WTC11 (cell line): ENCODE results near the gene IRF2. TPM values are rescaled to one million over a fixed set of nuclear protein-coding genes. Genes with fewer than 3 reads are reported as not detected.
A peak's percentile ranks its signal among the peaks of the same experiment; 100 is the strongest.

ENCODE experiments used
- ATAC-seq: fragments of 200-7000 bp; cut with Tn5 transposase; 2 replicates; pipeline ENCODE4 v1.10.0; 2021; ENCODE audit warnings: mild to moderate bottlenecking, moderate library complexity
- CTCF ChIA-PET: fragments of 300-600 bp; sonication (Branson Sonifier 250); formaldehyde crosslinking; loops from one replicate; lab custom pipeline; 2021; ENCODE audit warnings: antibody characterized with exemption; lab: Charles Lee
- POLR2A ChIA-PET: fragments of 350-600 bp; sonication (Branson Sonifier 250); formaldehyde crosslinking; loops from one replicate; lab custom pipeline; 2021; ENCODE audit warnings: antibody characterized with exemption; lab: Charles Lee
- DNase-seq: peaks from one replicate; pipeline ENCODE4 v3.0.0; 2021; ENCODE audit warnings: low spot score
- H3K27ac Mint-ChIP-seq: 2 replicates; pipeline ENCODE4 v1.8.0; 2021; ENCODE audit warnings: mixed read lengths
- H3K27me3 Mint-ChIP-seq: 2 replicates; pipeline ENCODE4 v1.8.0; 2021; ENCODE audit warnings: low read depth, mild to moderate bottlenecking, moderate library complexity, mixed read lengths
- H3K36me3 Mint-ChIP-seq: 2 replicates; pipeline ENCODE4 v1.8.0; 2021; ENCODE audit warnings: mixed read lengths
- H3K4me1 Mint-ChIP-seq: 2 replicates; pipeline ENCODE4 v1.8.0; 2022; ENCODE audit warnings: mixed read lengths
- H3K4me3 Mint-ChIP-seq: 2 replicates; pipeline ENCODE4 v1.8.0; 2021; ENCODE audit warnings: mild to moderate bottlenecking, moderate library complexity, mixed read lengths
- H3K9me3 Mint-ChIP-seq: 2 replicates; pipeline ENCODE4 v1.8.0; 2021; ENCODE audit warnings: mixed read lengths
- CBFB ChIP-seq: sonication (generic); formaldehyde crosslinking; IDR thresholded peaks from 2 replicates; pipeline ENCODE4 v1.8.1; 2022; ENCODE audit warnings: mild to moderate bottlenecking, low read depth, missing genetic modification reagents
- CREB1 ChIP-seq: sonication (generic); formaldehyde crosslinking; IDR thresholded peaks from 2 replicates; pipeline ENCODE4 v1.8.0; 2023; ENCODE audit warnings: mild to moderate bottlenecking, missing genetic modification reagents
- EMX1 ChIP-seq: fragments of 250-450 bp; sonication (Bioruptor Pico); IDR thresholded peaks from 2 replicates; pipeline ENCODE4 v1.8.0; 2021; ENCODE audit warnings: mild to moderate bottlenecking
- FOXK1 ChIP-seq: sonication (generic); formaldehyde crosslinking; IDR thresholded peaks from 2 replicates; pipeline ENCODE4 v1.8.0; 2022; ENCODE audit warnings: mild to moderate bottlenecking, moderate library complexity, missing genetic modification reagents
- JUN ChIP-seq: sonication (generic); formaldehyde crosslinking; IDR thresholded peaks from 2 replicates; pipeline ENCODE4 v1.8.0; 2023; ENCODE audit warnings: mild to moderate bottlenecking, missing genetic modification reagents
- NFATC4 ChIP-seq: fragments of 250-450 bp; sonication (Bioruptor Pico); IDR thresholded peaks from 2 replicates; pipeline ENCODE4 v1.9.0; 2021; ENCODE audit warnings: mild to moderate bottlenecking
- NFE2L1 ChIP-seq: sonication (generic); formaldehyde crosslinking; IDR thresholded peaks from 2 replicates; pipeline ENCODE4 v1.8.1; 2023; ENCODE audit warnings: missing genetic modification reagents
- NR3C1 ChIP-seq: sonication (generic); formaldehyde crosslinking; conservative IDR thresholded peaks from 2 replicates; pipeline ENCODE4 v1.8.1; 2023; ENCODE audit warnings: low read depth, mild to moderate bottlenecking, missing genetic modification reagents
- TEAD4 ChIP-seq: sonication (generic); formaldehyde crosslinking; IDR thresholded peaks from 2 replicates; pipeline ENCODE4 v1.8.0; 2022; ENCODE audit warnings: mild to moderate bottlenecking, missing genetic modification reagents
- ZNF138 ChIP-seq: sonication (generic); formaldehyde crosslinking; conservative IDR thresholded peaks from 2 replicates; pipeline ENCODE4 v1.8.1; 2022; ENCODE audit warnings: mild to moderate bottlenecking, moderate library complexity, missing genetic modification reagents
- total RNA-seq: library from RNA; stranded (reverse); gene quantifications from 3 replicates; pipeline ENCODE4 v1.2.3, GENCODE V29; 2021
- TF ChIP-seq, protein P1 (sequence below): sonication (generic); formaldehyde crosslinking; conservative IDR thresholded peaks from 2 replicates; pipeline ENCODE4 v1.8.1; 2023; ENCODE audit warnings: mild to moderate bottlenecking, low read depth, missing genetic modification reagents, moderate library complexity
- TF ChIP-seq, protein P2 (sequence below): sonication (generic); formaldehyde crosslinking; IDR thresholded peaks from 2 replicates; pipeline ENCODE4 v1.8.1; 2023; ENCODE audit warnings: mild to moderate bottlenecking, moderate library complexity, missing genetic modification reagents
- TF ChIP-seq, protein P3 (sequence below): sonication (generic); formaldehyde crosslinking; IDR thresholded peaks from 2 replicates; pipeline ENCODE4 v1.8.1; 2022; ENCODE audit warnings: missing genetic modification reagents, borderline replicate concordance
- TF ChIP-seq, protein P4 (sequence below): sonication (generic); formaldehyde crosslinking; IDR thresholded peaks from 2 replicates; pipeline ENCODE4 v1.8.0; 2022; ENCODE audit warnings: mild to moderate bottlenecking, missing genetic modification reagents

The IRF2 gene
- total RNA-seq, 1 experiment from 2014 or later, result 11.8 TPM

DNA sequence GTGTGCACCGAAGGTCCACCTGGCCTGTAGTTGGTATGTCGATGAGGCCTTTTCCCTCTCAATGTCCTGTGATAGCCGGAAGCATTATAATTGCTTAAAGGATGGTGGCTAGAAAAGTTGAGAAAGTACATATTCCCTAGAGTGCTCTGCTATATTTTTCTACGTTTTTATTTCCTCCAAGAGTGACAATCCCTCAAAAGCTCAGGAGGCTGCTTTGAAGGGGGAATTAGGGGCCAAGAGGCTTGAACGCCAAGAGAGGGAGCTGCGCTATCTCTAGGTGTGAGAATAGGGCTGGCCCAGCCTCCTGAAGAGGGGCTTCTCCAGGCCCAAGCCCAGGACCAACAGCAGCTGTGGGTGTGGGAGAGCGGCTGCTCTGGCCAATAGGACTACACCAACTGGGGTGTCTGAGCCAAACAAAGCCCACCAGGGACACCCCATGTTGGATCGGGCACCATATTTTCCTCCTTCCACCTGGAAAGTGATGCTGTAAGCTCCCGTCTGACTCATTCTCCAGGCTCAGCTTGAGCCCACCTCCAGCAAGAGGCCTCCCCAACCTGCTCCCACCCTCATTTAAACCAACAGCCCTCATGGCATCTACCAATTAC lies 124.0 kb downstream of the IRF2 start:
- H3K36me3 Mint-ChIP-seq, result 0 out of 2 replicates have a peak, but pooled peaks cover 4% of the 10 kb centered on the region
- TF ChIP-seq, protein P1, sequence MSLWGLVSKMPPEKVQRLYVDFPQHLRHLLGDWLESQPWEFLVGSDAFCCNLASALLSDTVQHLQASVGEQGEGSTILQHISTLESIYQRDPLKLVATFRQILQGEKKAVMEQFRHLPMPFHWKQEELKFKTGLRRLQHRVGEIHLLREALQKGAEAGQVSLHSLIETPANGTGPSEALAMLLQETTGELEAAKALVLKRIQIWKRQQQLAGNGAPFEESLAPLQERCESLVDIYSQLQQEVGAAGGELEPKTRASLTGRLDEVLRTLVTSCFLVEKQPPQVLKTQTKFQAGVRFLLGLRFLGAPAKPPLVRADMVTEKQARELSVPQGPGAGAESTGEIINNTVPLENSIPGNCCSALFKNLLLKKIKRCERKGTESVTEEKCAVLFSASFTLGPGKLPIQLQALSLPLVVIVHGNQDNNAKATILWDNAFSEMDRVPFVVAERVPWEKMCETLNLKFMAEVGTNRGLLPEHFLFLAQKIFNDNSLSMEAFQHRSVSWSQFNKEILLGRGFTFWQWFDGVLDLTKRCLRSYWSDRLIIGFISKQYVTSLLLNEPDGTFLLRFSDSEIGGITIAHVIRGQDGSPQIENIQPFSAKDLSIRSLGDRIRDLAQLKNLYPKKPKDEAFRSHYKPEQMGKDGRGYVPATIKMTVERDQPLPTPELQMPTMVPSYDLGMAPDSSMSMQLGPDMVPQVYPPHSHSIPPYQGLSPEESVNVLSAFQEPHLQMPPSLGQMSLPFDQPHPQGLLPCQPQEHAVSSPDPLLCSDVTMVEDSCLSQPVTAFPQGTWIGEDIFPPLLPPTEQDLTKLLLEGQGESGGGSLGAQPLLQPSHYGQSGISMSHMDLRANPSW (CRISPR knock-in tag), result no peak
- TF ChIP-seq, protein P2, sequence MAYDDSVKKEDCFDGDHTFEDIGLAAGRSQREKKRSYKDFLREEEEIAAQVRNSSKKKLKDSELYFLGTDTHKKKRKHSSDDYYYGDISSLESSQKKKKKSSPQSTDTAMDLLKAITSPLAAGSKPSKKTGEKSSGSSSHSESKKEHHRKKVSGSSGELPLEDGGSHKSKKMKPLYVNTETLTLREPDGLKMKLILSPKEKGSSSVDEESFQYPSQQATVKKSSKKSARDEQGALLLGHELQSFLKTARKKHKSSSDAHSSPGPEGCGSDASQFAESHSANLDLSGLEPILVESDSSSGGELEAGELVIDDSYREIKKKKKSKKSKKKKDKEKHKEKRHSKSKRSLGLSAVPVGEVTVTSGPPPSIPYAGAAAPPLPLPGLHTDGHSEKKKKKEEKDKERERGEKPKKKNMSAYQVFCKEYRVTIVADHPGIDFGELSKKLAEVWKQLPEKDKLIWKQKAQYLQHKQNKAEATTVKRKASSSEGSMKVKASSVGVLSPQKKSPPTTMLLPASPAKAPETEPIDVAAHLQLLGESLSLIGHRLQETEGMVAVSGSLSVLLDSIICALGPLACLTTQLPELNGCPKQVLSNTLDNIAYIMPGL, result no peak
- no peak for TF ChIP-seq CREB1 (CRISPR knock-in tag)
- no peak for TF ChIP-seq EMX1
- no peak for TF ChIP-seq CBFB
- TF ChIP-seq ZNF138 (CRISPR knock-in tag), result no peak
- TF ChIP-seq NR3C1 (CRISPR knock-in tag), result no peak
- no peak for TF ChIP-seq TEAD4 (CRISPR knock-in tag)
- TF ChIP-seq NFE2L1 (CRISPR knock-in tag), result no peak
- TF ChIP-seq, protein P3, sequence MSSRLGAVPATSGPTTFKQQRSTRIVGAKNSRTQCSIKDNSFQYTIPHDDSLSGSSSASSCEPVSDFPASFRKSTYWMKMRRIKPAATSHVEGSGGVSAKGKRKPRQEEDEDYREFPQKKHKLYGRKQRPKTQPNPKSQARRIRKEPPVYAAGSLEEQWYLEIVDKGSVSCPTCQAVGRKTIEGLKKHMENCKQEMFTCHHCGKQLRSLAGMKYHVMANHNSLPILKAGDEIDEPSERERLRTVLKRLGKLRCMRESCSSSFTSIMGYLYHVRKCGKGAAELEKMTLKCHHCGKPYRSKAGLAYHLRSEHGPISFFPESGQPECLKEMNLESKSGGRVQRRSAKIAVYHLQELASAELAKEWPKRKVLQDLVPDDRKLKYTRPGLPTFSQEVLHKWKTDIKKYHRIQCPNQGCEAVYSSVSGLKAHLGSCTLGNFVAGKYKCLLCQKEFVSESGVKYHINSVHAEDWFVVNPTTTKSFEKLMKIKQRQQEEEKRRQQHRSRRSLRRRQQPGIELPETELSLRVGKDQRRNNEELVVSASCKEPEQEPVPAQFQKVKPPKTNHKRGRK, result no peak
- no peak for TF ChIP-seq JUN
- ChIA-PET CTCF (interaction anchor here (0.9 kb wide), 1 partner anchor 40 kb away, joined by 5 read pairs; no protein-coding TSS in a partner anchor), POLR2A (no interaction called here)
- H3K27me3 Mint-ChIP-seq, result peaks cover 3% of the 10 kb centered on the region; the same call in 1 of the 2 replicates
- no peak for ATAC-seq
- no peak for DNase-seq
- H3K9me3 Mint-ChIP-seq, result peaks cover 16% of the 10 kb centered on the region
- H3K27ac Mint-ChIP-seq, result no peak overlapping the region
- H3K4me1 Mint-ChIP-seq, result peaks cover 33% of the 10 kb centered on the region
- H3K4me3 Mint-ChIP-seq, result no peak overlapping the region

DNA sequence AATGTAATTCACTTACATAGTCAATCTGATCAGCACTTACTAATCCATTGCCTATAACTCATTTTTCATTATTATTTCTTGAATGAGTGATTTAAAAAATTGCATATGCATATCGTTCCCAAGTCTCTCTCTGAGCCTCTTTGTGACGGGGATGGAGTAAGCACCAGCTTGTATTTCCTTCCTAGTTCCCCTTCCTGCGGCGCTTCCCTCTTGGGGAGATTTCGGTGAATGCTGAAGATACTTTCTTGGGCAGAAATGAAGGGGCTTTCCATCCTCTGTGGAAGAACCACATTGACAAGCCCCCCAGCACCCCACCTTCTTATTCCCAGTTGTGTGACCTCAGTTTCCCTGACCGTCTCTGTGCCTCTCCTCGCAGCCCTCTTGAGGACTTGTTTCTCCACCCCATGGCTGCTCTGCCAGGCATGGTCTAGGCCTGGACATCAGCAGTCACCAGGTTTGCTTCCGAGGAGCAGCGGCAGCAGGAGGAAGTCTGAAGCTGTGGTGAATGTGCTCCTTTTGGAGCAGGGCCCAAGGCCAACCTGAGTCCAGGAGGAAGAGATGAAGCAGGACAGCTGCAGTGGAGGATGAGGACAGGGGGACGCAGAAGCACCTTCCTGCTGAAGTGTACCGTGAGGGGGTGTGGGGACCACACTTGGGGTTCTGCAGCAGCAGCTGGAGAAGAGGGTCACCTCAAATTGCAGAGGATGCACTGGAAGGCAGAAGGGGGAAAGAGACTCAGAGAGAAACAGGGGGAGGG lies 124.9 kb downstream of the IRF2 start:
- H3K4me3 Mint-ChIP-seq, result no peak overlapping the region
- CTCF ChIA-PET, result interaction anchor here (0.6 to 1.4 kb wide), 3 partner anchors 41 to 191 kb away, joined by 5 to 6 read pairs (median 5); no protein-coding TSS in a partner anchor
- POLR2A ChIA-PET, result no interaction called here
- 0 out of 2 replicates have a peak, but pooled peaks cover 4% of the 10 kb centered on the region for H3K36me3 Mint-ChIP-seq
- TF ChIP-seq, protein P4, sequence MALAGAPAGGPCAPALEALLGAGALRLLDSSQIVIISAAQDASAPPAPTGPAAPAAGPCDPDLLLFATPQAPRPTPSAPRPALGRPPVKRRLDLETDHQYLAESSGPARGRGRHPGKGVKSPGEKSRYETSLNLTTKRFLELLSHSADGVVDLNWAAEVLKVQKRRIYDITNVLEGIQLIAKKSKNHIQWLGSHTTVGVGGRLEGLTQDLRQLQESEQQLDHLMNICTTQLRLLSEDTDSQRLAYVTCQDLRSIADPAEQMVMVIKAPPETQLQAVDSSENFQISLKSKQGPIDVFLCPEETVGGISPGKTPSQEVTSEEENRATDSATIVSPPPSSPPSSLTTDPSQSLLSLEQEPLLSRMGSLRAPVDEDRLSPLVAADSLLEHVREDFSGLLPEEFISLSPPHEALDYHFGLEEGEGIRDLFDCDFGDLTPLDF, result no peak
- TF ChIP-seq FOXK1 (CRISPR knock-in tag) (no peak), NFATC4 (no peak)
- DNase-seq (no peak), ATAC-seq (no peak)
- peaks cover 3% of the 10 kb centered on the region; the same call in 1 of the 2 replicates for H3K27me3 Mint-ChIP-seq
- peak overlapping the region; percentile 99; the same call in 1 of the 2 replicates for H3K27ac Mint-ChIP-seq
- peaks cover 36% of the 10 kb centered on the region for H3K4me1 Mint-ChIP-seq
- H3K9me3 Mint-ChIP-seq, result peaks cover 16% of the 10 kb centered on the region
